Fibroblast of the conjunctiva (primary cell): ENCODE measurements around the gene CXCL17.
"Not testable (repeated sequence)": the region's sequence is repeated elsewhere in the genome, so short reads cannot be mapped to it uniquely, and the experiment has no call there.

Source experiments
- DNase-seq: peaks from one replicate; pipeline ENCODE4 v3.0.0-alpha.2; 2010; ENCODE audit warnings: low read depth

CXCL17 gene

DNA sequence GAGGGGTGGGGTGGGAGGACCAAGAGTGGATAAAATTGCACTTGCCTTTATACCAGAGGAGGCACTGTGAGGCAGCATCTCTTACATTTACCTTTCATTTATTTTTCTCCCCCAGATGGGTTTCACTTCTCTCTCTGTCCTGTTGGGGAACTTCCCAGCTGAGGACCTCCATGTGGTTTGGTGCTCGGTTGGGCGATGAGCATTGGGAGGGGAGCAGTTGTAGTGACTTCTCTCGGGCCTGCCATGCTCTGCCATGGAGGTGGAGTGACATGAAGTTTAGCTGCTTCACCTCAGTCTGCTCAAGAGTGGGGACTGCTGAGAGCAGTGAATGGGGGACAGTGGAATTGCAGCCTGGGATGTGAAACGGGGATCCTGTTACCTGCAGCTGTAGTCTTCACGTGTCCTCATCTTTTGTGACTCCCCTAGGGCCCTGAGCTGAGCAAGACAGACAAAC is 23.1 kb upstream of the CXCL17 start:
- no peak for DNase-seq

- no peak for DNase-seq
Measured at GRCh38 chr19:42461700-42462324, 19.1 kb upstream of the CXCL17 start.

DNA sequence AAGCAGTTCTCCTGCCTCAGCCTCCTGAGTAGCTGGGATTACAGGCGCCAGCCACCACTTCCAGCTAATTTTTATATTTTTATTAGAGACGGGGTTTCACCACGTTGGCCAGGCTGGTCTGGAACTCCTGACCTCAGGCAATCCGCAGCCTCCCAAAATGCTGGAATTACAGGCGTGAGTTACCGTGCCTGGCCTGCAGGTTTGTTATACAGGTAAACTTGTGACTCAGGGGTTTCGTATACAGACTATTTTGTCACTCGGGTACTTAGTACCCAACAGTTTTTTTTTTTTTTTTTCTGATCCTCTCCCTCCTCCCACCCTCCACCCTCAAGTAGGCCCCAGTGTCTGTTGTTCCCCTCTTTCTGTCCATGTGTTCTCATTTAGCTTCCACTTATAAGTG is 18.5 kb upstream of the CXCL17 start:
- DNase-seq, result not testable (repeated sequence)

- DNase-seq, result no peak
Measured at GRCh38 chr19:42459926-42460325, 17.2 kb upstream of the CXCL17 start.

GRCh38 chr19:42455621-42456081 is 12.9 kb upstream of the CXCL17 start:
- no peak for DNase-seq

- no peak for DNase-seq
Measured at GRCh38 chr19:42455086-42455485, 12.3 kb upstream of the CXCL17 start.

- DNase-seq, result no peak
Measured at GRCh38 chr19:42452590-42452989, 9.8 kb upstream of the CXCL17 start.

DNA sequence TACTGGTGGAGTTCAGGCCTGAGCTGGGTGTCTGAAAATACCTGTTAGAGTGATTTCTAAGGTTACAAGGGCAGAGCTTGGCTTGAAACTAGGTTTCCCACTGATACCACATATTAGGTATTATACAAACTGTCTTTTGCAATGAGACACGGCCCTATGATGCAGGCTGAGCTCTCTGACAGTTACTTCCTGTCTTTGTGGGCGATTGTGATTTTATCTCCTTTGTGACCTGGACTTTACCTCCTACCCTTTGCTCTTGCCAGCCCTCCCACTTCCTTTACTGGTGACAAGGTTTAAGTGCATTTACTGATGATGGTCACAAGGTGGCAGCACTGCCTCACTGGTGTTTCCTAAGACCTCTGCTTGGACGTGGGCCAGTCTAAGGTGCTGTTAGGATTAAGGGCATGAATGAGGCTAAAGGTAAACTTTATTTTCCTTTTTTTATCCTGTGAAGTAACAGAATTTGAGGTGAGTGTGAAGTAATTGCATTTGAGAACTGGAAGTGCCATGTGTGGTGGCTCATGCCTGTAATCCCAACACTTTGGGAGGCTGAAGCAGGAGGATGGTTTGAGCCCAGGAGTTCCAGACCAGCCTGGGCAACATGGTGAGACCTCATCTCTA is 7.7 kb upstream of the CXCL17 start:
- DNase-seq, result peak; percentile 85

GRCh38 chr19:42448306-42448705 is 5.6 kb upstream of the CXCL17 start:
- DNase-seq, result not testable (repeated sequence)

DNA sequence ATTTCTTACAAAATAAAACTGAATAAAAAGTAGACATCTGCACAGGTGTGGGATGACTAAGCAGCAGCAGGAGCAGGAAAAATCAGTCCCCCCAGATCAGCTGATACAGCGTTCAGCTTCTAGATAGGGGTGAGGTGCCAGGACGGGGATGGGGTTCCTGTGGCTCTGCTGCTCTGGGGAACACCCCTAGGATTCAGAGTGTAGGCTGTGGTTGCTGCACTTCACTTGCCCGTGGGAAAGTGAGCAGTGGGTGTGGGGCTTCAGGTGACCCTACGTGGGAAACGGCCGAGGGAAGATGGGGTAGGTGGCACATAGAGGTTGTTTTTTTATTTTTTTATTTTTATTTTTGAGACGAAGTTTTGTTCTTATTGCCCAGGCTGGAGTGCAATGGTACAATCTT is 3.2 kb upstream of the CXCL17 start:
- DNase-seq, result no peak

- no peak for DNase-seq
Measured at GRCh38 chr19:42443944-42444398, 1.2 kb upstream of the CXCL17 start.

GRCh38 chr19:42441049-42441445 is 1.7 kb downstream of the CXCL17 start:
- no peak for DNase-seq

DNA sequence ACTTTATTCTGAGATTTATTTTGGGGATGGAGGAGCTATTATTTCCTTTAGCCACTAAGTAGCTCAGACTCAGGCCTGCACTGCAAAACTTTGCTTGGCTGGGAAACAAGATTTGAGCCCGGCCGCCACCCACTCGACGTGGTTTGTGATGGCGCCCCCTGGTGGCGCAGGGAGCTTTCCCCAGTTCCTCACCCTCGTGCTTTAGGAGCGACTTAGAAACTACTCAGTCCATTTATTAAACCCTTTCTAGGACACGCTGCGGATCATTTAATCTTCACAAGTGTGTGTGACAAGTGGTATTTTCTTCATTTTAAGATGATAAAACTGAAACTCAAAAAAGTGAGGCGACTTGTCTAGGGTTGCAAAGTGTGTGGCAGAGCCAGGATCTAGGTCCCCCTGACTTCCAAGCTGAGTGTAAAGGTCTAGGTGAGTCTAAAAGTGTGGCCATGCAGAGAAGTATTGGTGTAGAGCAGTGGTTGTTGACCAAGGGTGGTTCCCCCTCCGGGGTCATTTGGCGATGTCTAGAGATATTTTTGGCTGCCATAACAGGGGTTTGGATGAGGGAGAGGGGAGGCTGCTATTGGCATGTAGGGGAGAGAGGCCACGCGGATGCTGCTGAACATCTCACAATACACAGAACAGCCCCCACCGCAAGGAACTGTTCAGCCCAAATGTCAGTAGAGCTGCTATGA is 2.2 kb downstream of the CXCL17 start:
- DNase-seq, result peak; percentile 42

GRCh38 chr19:42436006-42436405 is 6.7 kb downstream of the CXCL17 start:
- peak; percentile 62 for DNase-seq

DNA sequence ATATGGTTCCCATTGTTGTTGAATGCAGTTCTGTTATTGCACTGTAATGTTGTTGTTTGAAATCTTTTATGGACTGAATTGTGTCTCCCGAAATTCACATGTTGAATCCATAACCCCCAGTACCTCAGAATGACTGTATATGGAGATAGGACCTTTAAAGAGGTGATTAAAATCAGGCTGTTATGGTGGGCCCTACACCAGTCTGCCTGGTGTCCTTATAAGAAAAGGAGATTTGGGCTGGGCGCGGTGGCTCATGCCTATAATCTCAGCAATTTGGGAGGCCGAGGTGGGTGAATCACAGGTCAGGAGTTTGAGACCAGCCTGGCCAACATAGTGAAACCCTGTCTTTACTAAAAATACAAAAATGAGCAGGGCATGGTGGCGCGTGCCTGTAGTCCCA is 7.4 kb downstream of the CXCL17 start:
- no peak for DNase-seq

GRCh38 chr19:42433503-42434260 is 9.1 kb downstream of the CXCL17 start:
- peak; percentile 65 for DNase-seq

- DNase-seq, result no peak
Measured at GRCh38 chr19:42431486-42431885, 11.3 kb downstream of the CXCL17 start.

DNA sequence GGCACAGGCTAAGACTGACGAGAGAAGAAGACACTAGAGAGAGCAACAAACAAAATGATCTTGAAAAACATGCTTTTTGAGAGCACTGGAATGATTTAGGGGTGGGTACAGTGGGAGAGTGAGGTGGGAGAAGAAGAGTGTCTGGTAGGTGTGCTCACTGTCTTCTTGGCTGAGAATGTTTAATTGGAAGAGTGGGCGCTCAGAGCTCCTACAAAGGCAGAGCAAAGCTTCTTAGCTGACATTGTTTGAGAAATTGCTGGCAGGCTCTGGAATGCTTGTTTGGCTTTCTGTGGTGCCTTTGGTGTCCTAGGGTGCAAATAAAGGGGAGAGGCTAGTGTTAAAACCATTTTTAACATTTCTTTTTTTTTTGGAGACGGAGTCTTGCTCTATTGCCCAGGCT is 14.1 kb downstream of the CXCL17 start:
- DNase-seq, result no peak

DNA sequence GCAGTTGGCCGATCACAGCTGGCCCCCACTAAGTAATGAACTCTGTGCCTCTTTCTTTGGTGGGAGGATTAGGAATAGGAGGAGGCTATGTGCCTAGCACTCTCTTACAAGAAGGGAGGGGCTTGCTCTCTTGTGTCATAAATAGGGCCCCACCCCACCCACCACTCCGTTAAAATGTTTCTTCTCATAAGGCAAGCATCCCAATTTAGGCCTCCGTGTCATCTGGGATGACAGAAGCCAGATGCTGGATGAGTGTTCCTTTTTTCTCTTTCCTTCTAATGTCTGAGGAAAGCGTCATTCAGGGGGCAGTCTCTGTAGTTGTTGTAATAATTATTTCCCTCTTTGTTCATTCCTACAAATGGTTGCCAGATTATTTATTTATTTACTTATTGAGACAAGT is 15.4 kb downstream of the CXCL17 start, which contains the start of gene LIPE:
Gene LIPE, minus strand, starts transcription at position 76 of the 400 bp plus-strand sequence. CDS start 239 bp downstream, outside the sequence.
- DNase-seq, result no peak

- DNase-seq, result no peak
Measured at GRCh38 chr19:42426643-42427042, 16.1 kb downstream of the CXCL17 start.

DNA sequence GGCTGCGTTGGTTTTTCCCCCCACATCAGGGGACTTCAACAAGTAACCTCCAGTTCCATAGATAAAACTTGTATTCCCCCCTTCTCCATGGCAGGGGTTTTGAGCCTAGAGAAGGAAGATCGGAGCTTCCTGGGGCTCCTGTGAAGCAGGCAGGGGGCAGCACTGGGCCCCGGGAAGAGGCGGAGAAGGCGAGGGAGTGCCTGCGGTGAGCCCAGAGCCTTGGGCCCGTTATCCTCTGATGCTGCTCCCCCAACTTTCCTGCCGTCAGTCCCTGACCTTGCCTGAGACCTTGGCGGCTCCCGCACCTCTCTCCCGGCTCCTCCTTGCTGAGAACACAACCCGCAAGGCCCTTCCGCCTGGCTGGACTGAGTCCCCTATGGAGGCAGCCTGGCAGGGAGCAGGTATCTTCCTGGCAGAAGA is 18.0 kb downstream of the CXCL17 start:
- DNase-seq, result no peak

DNA sequence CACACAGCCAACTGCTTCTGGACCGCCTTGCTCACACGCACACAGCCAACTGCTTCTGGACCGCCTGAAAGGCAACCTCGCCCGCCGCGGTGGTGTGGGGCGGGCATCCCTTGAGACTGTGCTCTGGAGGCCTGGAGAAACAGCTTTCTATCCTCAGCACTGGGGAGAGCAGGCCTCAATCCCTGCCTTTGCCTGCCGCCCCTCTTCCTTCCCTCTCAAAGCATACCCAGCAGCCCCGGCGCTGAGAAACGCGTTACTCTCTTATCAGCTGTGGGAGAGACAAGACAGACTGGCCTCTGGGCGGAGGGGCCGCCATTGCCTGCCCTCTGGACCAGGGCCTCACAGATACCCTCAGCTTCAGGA is 18.4 kb downstream of the CXCL17 start:
- no peak for DNase-seq
